Esophagus squamous epithelium (tissue), 5 donors: ENCODE measurements around the gene ATG2B. TPM values are rescaled to one million over a fixed set of nuclear protein-coding genes. Genes with fewer than 3 reads are reported as not detected.

Experiments
- DNase-seq: peaks from one replicate; lab custom pipeline; 2025; lab: John Stamatoyannopoulos, UW
- H3K27ac ChIP-seq, 4 donors: fragments of 200-600 bp; sonication (generic); one replicate each; pipeline ENCODE4 v1.5.1; 2016 to 2019; ENCODE audit warnings: mild to moderate bottlenecking in 1 of 4
- H3K27me3 ChIP-seq, 4 donors: fragments of 200-600 bp; sonication (generic); 1 replicate in 3 of 4; 2 replicates in 1 of 4; pipeline versions ENCODE4 v1.5.1 to v1.6.0; 2017 to 2021; ENCODE audit warnings: antibody characterized with exemption in 1 of 4
- H3K36me3 ChIP-seq, 3 donors: fragments of 200-600 bp; sonication (generic); one replicate each; pipeline ENCODE4 v1.5.1; 2016 to 2019
- H3K4me1 ChIP-seq, 3 donors: fragments of 200-600 bp; sonication (generic); one replicate each; pipeline ENCODE4 v1.5.1; 2017 to 2019
- H3K4me3 ChIP-seq, 4 donors: fragments of 200-600 bp; sonication (generic); 1 replicate in 3 of 4; 2 replicates in 1 of 4; pipeline ENCODE4 v1.5.1; 2016 to 2019; ENCODE audit warnings: mild to moderate bottlenecking in 2 of 4, moderate library complexity in 1 of 4
- H3K9me3 ChIP-seq, 3 donors: fragments of 200-600 bp; sonication (generic); one replicate each; pipeline ENCODE4 v1.5.1; 2016 to 2019
- POLR2A ChIP-seq, 4 donors: fragments of 450-650 bp; IDR thresholded peaks; one replicate each; pipeline ENCODE4 v1.6.1; 2017; ENCODE audit warnings: antibody characterized with exemption in 4 of 4, mild to moderate bottlenecking in 4 of 4, moderate library complexity in 3 of 4
- WGBS, 2 donors: methylation state at CpG; one replicate each; pipeline ENCODE4 v1.1.5; 2018; 5-methylcytosine and 5-hydroxymethylcytosine counted together
- intact Hi-C: fragments of 100-400 bp; cut with DNase I; formaldehyde crosslinking; loops from one replicate; pipeline ENCODE4 v1.15.0; 2022
- small RNA-seq, 4 donors: library from RNA; depleted of rRNA; stranded (forward); fragments of <200 nt; gene quantifications; one replicate each; pipeline ENCODE3, GENCODE V24; 2016
- total RNA-seq, 4 donors: library from RNA; depleted of rRNA; stranded (reverse); fragments of >200 nt; gene quantifications; one replicate each; pipeline ENCODE4 v1.1.0, GENCODE V29; 2016
- TF ChIP-seq, protein P1 (sequence below), 6 experiments: fragments of 450-650 bp in 4 of 6; fragments of 200-600 bp in 2 of 6; sonication (generic) in 2 of 6; IDR thresholded peaks; one replicate each; pipeline ENCODE4 v1.5.1; 2016 to 2019; ENCODE audit warnings: antibody characterized with exemption in 6 of 6, mild to moderate bottlenecking in 4 of 6, moderate library complexity in 4 of 6
- donor health status: DM: yes; HTN: yes; CAD: no.

The ATG2B gene
- total RNA-seq, 4 donors from 2014 or later = 10.6 to 24.6 (median 14.0) TPM

DNA sequence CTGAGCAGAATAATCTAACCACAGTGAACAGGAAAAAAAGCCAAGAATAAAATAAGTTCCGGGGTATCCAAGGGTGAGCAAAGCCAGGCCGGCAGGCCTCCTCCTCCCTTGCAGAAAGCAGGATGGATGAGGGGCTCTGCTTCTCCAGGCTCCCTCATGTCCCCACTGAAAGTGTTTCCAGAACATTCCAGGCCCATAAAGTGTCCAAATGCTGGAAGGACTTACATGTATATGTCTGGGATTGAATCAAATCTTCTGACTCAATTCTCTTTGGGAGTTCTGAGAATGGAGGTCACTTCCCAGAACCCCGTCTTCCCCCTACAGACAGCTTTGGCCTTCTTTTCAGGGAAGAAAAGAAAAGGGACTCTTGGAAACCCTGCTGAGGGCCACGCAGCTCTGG, 132.1 kb downstream of the ATG2B start:
- Histone ChIP-seq H3K36me3 (peaks cover 0 to 32% (median 0%) of the 10 kb centered on the region in 3 donors), H3K4me3 (no peak overlapping the region), H3K9me3 (peaks cover 0 to 7% (median 0%) of the 10 kb centered on the region in 3 donors), H3K27me3 (no peaks in the 10 kb centered on the region), H3K27ac (no peak overlapping the region), H3K4me1 (peaks cover 5 to 36% (median 6%) of the 10 kb centered on the region in 3 donors)
- 83 to 86% methylated on average over 4 of the region's 4 CpGs for WGBS, 2 donors
- no peak for TF ChIP-seq POLR2A (IDR thresholded peaks at IDR 0.05)
- TF ChIP-seq, protein P1, sequence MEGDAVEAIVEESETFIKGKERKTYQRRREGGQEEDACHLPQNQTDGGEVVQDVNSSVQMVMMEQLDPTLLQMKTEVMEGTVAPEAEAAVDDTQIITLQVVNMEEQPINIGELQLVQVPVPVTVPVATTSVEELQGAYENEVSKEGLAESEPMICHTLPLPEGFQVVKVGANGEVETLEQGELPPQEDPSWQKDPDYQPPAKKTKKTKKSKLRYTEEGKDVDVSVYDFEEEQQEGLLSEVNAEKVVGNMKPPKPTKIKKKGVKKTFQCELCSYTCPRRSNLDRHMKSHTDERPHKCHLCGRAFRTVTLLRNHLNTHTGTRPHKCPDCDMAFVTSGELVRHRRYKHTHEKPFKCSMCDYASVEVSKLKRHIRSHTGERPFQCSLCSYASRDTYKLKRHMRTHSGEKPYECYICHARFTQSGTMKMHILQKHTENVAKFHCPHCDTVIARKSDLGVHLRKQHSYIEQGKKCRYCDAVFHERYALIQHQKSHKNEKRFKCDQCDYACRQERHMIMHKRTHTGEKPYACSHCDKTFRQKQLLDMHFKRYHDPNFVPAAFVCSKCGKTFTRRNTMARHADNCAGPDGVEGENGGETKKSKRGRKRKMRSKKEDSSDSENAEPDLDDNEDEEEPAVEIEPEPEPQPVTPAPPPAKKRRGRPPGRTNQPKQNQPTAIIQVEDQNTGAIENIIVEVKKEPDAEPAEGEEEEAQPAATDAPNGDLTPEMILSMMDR (IDR thresholded peaks at IDR 0.05) = no peak
- intact Hi-C loops = no loop called here
- no peak for DNase-seq

DNA sequence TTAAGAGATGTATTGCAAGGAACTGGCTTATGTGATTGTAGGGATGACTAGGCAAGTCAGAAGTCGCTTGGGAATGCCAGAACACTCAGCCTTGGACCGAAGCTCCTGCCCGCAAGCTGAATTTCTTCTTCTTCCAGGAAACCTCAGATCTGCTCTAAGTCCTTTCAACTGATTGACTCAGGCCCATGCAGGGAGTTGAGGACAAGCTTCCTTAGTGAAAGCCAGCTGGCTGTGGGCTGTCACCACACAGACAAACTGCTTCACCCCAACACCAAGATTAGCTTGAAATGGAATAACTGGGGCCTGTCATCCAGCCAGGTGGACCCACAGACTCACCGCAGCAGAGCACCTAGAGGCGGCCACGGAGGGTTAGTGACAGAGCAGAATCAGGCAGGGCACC, 133.8 kb downstream of the ATG2B start:
- DNase-seq = no peak
- Histone ChIP-seq H3K4me1 (peaks cover 17 to 52% (median 20%) of the 10 kb centered on the region in 3 donors), H3K27me3 (no peaks in the 10 kb centered on the region), H3K27ac (no peak overlapping the region), H3K4me3 (no peak overlapping the region), H3K36me3 (peaks cover 0 to 26% (median 0%) of the 10 kb centered on the region in 3 donors), H3K9me3 (peaks cover 0 to 7% (median 0%) of the 10 kb centered on the region in 3 donors)
- intact Hi-C loops = no loop called here
- TF ChIP-seq, protein P1 (IDR thresholded peaks at IDR 0.05) = no peak
- TF ChIP-seq POLR2A (IDR thresholded peaks at IDR 0.05) = no peak
- 71 to 80% methylated on average over 6 of the region's 6 CpGs for WGBS, 2 donors

Small RNA genes within 50 kb of the gene (small RNA-seq; reads per million reads assigned to genes)
- gene RNU2-33P = 0 to 0.09 (median 0.04) reads per million in 4 donors

Other genes with a start within 250 kb of the ATG2B start
- 10 to 100 TPM; 18.8 to 31.2 (median 20.0) TPM for gene BDKRB2, start 158.5 kb downstream of the ATG2B start, total RNA-seq
- gene BDKRB1, start 107.1 kb downstream of the ATG2B start, total RNA-seq = 10 to 100 TPM in 1 of 4 donors, 1 to 10 TPM in 3; 4.0 to 12.2 (median 5.7) TPM
- 10 to 100 TPM; 30.3 to 65.1 (median 49.7) TPM for gene GSKIP, start 185 bp upstream of the ATG2B start, total RNA-seq
- 1 to 10 TPM; 1.2 to 8.2 (median 2.5) TPM for gene AK7, start 28.8 kb upstream of the ATG2B start, total RNA-seq
- 100 to 1,000 TPM in 2 of 4 donors, 10 to 100 TPM in 2; 66.7 to 152 (median 116) TPM for gene PAPOLA, start 139.0 kb upstream of the ATG2B start, total RNA-seq